ENCODE measurements around the gene TDRD9.

DNA sequence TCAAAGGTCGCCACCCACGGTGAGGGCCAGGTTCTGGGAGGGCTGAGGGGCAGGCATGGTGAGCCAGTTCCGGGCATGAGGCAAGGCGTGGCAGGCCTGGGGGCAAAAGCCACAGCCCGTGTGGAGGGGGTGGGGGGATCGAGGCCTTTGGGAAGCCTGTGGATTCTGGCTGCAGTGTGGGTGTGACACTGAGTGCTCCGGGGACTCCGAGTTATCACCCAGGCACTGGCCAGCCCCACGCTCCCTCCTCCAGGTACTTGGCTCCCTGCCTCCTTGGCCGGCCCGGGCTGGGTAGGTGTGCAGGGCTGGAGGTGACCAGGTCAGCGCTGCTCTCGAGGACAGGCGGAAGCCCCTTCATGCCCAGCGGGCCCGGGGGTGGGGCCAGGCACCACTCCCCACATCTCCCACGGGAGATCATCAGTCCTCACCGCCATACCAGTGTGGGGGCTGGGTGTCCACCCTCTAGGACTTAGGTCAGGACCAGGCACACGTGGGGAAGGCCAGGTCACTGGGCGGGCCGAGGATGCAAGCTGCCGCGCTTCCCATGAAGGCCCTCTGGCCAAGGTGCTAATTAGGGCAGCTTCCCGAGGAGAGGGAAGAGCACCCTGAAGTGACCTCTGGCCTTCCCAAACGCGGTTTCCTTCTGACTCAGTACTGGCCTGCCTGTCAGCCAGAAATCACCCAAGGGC lies 34.1 kb upstream of the TDRD9 start:
- no peak for TF ChIP-seq EZH2 (IDR thresholded peaks at IDR 0.05; ENCODE audit: low read depth, unreplicated experiment)
- no peak for TF ChIP-seq CTCF (conservative IDR thresholded peaks at IDR 0.05; ENCODE audit: low read depth in 2 of 2)
- TF ChIP-seq ETS1 (IDR thresholded peaks at IDR 0.05) = no peak
- TF ChIP-seq, protein P1, sequence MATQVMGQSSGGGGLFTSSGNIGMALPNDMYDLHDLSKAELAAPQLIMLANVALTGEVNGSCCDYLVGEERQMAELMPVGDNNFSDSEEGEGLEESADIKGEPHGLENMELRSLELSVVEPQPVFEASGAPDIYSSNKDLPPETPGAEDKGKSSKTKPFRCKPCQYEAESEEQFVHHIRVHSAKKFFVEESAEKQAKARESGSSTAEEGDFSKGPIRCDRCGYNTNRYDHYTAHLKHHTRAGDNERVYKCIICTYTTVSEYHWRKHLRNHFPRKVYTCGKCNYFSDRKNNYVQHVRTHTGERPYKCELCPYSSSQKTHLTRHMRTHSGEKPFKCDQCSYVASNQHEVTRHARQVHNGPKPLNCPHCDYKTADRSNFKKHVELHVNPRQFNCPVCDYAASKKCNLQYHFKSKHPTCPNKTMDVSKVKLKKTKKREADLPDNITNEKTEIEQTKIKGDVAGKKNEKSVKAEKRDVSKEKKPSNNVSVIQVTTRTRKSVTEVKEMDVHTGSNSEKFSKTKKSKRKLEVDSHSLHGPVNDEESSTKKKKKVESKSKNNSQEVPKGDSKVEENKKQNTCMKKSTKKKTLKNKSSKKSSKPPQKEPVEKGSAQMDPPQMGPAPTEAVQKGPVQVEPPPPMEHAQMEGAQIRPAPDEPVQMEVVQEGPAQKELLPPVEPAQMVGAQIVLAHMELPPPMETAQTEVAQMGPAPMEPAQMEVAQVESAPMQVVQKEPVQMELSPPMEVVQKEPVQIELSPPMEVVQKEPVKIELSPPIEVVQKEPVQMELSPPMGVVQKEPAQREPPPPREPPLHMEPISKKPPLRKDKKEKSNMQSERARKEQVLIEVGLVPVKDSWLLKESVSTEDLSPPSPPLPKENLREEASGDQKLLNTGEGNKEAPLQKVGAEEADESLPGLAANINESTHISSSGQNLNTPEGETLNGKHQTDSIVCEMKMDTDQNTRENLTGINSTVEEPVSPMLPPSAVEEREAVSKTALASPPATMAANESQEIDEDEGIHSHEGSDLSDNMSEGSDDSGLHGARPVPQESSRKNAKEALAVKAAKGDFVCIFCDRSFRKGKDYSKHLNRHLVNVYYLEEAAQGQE (IDR thresholded peaks at IDR 0.05; ENCODE audit: unreplicated experiment) = no peak
- no peak for TF ChIP-seq ZNF331 (CRISPR knock-in tag; IDR thresholded peaks at IDR 0.05; ENCODE audit: low read depth)
- no peak for TF ChIP-seq POLR2AphosphoS5 (IDR thresholded peaks at IDR 0.05; ENCODE audit: low read depth)

Data from GM23338 (cell line).